Sciatic nerve (tissue), 2 donors: Measurements from ENCODE around the gene DRC1. TPM values are rescaled to one million over a fixed set of nuclear protein-coding genes. Genes with fewer than 3 reads are reported as not detected.
"Not testable (repeated sequence)": the region's sequence is repeated elsewhere in the genome, so short reads cannot be mapped to it uniquely, and the experiment has no call there.

Experiments used
- ATAC-seq: fragments of 200-7000 bp; cut with Tn5 transposase; one replicate; pipeline ENCODE4 v1.9.1; 2020; ENCODE audit warnings: mild to moderate bottlenecking, moderate library complexity
- DNase-seq: peaks from one replicate; pipeline ENCODE4 v3.0.0-alpha.2; 2020; ENCODE audit warnings: low spot score
- intact Hi-C: fragments of 100-400 bp; cut with DNase I; formaldehyde crosslinking; loops from one replicate; pipeline ENCODE4 v1.14.2; 2022
- total RNA-seq: library from RNA; stranded (reverse); fragmentation: NEBNext Ultra II Directional; extraction: Animal tissue kit (Norgen Biotek cat#: 25700); gene quantifications from one replicate; pipeline ENCODE4 v1.2.1, GENCODE V29; 2021
- donor health status: DM: no; HTN: no; CAD: no.
- donor health status: DM: no; HTN: no; CAD: no.

Gene DRC1
- 3.7 TPM for total RNA-seq

DNA sequence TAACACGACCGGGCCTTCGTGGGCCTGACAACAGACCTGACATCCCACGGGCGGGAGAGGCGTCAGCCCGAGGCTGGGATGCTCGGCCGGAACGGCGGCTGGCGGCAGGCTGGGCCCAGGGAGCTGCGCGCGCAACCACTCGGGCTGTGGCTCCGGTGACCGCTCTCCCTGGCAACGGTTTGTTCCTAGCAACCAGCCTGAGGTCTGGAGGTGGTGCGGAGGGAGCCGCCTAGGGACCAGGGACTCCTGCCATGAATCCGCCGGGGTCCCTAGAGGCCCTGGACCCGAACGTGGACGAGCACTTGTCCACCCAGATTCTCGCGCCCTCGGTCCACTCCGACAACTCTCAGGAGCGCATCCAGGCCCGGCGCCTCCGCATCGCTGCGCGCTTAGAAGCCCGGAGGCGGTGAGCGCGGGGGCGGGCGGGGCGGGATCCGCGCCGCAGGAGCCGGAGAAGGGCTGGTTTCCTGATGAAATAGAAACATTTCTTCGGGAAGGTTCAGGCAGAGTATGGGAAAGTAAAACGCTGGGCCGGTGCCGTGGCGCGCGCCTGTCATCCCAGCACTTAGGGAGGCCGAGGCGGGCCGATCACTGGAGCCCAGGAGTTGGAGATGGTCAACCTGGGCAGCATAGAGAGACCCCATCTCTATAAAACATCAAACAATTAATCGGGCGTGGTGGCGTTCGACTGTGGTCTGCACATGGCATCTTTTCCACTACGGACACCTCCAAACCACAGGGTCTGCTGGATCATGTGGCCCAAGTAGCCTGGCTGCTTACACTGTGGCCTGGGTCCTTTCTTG lies at the start of gene DRC1:
Gene DRC1 (plus strand): TSS at position 182 of the 803 bp plus-strand sequence. CDS start 70 bp downstream, at position 252.
- DNase-seq = peak; percentile 74
- intact Hi-C loops = no loop called here
- peak; percentile 79 for ATAC-seq

DNA sequence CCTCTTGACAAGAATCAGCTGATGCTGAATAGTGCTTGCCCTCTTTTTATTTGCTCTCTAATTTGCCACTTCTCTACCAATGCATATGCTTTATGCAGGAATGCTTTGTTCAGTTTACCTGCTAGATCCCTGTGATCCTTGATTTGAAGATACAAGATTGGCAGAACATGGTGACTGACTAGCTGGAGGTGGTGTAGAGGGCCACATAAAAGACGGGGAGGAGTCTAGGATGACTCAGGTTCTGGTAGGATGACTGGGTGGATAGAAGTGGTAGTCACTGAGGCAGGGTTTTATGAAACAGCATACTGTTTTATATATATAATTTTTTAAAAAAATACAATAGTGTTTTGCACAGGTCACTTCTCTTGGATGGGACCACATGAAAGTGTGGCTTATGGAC lies 48.8 kb upstream of the DRC1 start:
- no peak for ATAC-seq
- intact Hi-C loops = loop anchor here (10.0 kb wide), 1 partner anchor 112 kb away; no protein-coding TSS in a partner anchor
- DNase-seq = no peak

DNA sequence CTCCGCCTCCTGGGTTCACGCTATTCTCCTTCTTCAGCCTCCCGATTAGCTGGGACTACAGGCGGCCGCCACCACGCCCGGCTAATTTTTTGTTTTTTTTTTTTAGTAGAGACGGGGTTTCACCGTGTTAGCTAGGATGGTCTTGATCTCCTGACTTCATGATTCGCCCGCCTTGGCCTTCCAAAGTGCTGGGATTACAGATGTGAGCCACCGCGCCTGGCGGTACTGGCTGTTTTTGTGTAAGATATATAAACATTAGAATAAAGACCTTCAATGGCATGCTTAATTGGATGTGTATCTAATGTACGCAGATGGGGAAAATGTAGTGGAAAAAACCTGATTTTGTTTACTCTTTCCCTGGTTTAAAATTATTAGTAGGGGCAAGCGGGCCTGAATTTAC lies 47.3 kb upstream of the DRC1 start:
- intact Hi-C loops = loop anchor here (10.0 kb wide), 1 partner anchor 110 kb away; no protein-coding TSS in a partner anchor

DNA sequence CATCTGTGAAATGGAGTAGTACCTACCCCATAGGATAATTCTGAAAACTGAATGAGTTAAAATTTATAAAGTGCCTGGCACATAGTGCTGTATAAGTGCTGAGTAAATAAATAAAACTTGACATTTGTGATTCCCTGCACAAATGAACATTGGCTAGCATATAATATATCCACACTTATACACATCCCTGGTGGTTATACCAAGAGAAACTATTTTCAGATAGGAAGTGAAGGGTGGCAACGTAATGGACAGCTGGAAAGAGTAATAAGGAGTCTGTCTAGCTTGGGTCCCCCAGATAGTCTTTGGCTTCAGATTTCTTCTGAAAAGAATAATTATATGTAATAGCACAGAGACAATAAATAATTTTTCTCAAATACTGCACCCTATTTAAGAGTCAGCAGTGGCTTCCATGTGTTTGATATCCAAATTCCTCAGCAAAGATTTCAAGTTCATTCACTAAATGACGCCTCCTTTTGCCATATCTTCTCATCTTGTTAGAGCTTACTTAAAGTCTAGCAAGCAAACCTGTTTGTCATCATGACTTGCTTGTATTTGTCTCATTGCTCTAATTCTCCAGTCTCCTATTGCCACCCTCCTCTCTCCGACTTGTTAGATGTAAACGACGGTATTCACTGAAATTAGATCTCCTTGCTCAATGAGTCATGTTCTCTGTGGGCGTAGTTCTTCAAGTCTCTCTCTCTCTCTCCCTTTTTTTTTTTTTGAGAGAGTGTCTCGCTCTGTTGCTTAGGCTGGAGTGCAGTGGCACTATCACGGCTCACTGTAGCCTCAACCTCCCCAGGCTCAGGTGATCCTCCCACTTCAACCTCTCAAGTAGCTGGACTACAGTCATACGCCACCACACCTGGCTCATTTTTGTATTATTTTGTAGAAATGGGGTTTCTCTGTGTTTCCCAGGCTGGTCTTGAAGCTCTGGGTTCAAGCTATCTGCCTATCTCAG lies 46.4 kb upstream of the DRC1 start:
- ATAC-seq = no peak
- no peak for DNase-seq
- intact Hi-C loops = loop anchor here (10.0 kb wide), 1 partner anchor 109 kb away; no protein-coding TSS in a partner anchor

More for the DNA sequence above, 47.3 kb upstream of the DRC1 start:
- DNase-seq, ATAC-seq: not testable (repeated sequence)

DNA sequence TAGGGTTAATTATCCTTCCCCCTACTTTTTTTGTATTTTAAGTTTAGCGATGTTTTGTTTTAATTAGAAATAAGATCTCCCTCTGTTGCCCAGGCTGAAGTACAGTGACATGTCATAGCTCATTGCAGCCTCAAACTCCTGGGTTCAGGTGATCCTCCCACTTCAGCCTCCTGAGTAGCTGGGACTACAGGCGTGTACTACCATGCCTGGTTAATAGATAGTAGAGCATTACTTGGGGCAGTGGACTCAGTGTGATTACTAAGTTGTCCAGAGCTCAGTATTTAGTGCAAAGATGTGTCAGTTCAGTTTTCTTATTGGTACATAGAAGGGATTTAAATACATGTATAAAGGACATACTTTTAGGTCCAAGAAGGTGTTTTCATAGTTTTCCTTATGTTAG lies 45.6 kb upstream of the DRC1 start:
- no peak for ATAC-seq
- intact Hi-C loops = loop anchor here (10.0 kb wide), 1 partner anchor 109 kb away; no protein-coding TSS in a partner anchor
- DNase-seq = no peak

DNA sequence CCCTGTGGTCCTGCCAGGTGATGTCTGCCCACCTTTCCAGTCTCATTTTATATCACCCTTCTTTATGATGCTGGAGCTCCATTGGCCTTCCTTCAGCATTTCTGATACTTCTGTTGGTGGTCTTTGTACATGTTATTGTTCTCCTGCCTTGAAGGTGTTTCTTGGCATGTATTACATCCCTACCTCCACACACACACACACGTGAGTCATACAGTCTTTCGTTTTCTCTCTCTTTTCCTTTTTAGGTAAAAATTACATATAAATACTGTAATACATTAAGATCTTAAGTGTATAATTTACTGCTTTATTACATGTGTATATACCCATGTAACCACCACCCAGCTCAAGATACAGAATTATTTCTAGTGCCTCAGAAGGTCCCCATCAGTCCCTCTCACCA lies 44.9 kb upstream of the DRC1 start:
- intact Hi-C loops = loop anchor here (10.0 kb wide), 1 partner anchor 108 kb away; no protein-coding TSS in a partner anchor
- ATAC-seq (no peak), DNase-seq (no peak)

DNA sequence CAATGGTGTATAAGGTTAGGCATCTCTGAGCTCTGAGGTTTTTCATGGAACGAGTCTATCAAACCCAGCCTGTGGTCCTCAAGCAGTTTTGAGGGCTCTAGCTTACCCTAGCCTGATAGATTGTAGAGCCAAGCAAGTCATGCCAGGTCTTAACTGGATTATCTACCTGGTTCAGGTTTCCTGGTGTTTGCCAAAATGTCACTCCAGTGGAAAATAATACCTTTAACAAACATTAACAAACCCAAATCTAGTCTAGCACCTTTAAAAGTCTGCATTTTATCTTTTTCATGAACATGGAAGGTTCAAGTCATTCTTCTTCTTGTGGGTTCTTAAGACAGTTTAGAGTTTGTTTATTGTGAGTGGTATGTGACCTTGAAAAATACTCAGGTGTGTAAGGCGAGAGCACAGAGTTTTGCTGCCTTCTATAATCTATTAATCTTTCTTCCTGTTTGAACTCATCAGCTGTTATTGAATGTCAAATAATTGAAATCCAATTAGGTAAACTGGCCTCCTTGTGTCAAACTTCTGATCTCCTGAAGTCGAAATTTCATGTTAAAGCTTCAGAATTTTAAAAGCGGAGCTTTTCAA lies 41.7 kb upstream of the DRC1 start:
- no peak for ATAC-seq
- intact Hi-C loops = loop anchor here (10.0 kb wide), 1 partner anchor 105 kb away; no protein-coding TSS in a partner anchor

DNA sequence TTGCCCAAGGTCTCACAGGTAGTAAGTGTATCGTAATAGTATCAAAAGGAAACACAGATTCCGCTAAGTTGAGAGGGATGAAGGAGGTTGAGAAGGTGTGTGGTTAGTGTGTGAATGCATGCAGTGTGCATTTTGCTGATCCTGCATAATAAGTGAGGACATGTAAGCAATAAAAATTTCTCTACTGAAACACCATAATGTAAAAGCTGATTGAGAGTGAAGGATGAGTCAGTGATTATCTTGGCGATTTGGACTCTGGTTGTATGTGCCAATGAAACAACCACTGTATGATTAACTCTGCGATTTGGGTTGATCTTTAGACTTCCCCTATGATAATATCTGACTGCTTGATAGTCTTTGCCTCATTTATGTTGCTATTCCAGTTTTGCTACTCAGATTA lies 38.4 kb upstream of the DRC1 start:
- no peak for DNase-seq
- intact Hi-C loops = no loop called here
- no peak for ATAC-seq

More for the DNA sequence above, 41.7 kb upstream of the DRC1 start:
- DNase-seq = no peak

DNA sequence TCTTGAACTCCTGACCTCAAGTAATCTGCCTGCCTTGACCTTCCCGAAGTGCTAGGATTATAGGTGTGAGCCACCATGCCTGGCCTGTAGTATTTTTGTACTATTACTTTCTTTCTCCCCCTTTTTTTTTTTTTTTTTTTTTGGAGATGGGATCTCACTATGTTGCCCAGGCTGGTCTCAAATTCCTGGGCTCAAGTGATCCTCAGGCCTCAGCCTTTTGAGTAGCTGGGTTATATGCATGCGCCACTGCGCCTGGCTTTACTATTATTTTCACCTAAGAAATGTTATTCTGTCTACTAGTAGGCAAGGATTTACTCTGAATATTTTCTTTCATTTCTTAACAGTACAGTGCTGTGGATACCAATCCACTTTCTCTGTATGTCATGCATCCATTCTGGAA lies 37.8 kb upstream of the DRC1 start:
- intact Hi-C loops = no loop called here
- DNase-seq = no peak
- ATAC-seq = no peak

DNA sequence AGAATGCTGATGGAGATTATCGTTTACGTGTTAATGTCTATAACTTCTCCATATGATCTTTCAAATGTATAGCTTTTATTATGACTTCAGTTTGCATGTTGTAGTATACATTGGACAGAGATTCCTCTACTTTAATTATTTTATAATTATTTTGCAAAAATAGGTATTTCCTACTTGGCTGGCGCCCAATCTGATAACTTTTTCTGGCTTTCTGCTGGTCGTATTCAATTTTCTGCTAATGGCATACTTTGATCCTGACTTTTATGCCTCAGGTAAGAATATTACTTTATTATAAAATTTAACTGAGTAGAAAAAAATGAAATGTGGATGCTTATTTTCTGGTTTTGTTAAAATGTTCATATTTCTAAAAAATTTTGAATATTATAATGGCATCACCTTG lies 37.1 kb upstream of the DRC1 start:
- intact Hi-C loops = no loop called here
- DNase-seq (no peak), ATAC-seq (no peak)

DNA sequence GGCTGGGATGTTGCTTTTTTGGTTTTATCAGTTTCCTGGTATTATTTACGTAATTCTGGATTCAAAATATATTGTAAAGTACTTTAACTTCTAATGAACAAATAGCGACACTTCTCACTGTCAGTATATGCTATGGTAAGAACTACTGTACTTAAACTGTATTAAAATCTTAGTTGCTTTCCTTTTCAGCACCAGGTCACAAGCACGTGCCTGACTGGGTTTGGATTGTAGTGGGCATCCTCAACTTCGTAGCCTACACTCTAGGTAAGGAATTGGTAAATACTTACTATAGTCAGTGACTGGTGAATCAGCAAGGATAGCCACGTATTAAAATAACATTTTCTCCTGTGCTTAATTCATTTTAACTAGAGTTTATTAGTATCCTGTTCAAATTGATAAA lies 34.8 kb upstream of the DRC1 start:
- DNase-seq (no peak), ATAC-seq (no peak)
- intact Hi-C loops = no loop called here

DNA sequence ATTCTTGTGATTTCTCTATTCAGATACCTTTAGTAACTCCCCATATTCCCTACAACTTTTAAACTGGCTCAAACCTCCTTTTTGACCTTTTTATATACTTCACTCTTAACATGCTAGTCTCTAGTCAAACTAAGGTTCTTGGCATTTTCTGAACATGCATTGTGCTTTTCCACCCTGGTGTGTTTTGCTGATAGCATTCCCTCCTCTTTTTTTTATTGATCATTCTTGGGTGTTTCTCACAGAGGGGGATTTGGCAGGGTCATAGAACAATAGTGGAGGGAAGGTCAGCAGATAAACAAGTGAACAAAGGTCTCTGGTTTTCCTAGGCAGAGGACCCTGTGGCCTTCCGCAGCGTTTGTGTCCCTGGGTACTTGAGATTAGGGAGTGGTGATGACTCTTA lies 32.1 kb upstream of the DRC1 start:
- DNase-seq, intact Hi-C loops: not testable (repeated sequence)

DNA sequence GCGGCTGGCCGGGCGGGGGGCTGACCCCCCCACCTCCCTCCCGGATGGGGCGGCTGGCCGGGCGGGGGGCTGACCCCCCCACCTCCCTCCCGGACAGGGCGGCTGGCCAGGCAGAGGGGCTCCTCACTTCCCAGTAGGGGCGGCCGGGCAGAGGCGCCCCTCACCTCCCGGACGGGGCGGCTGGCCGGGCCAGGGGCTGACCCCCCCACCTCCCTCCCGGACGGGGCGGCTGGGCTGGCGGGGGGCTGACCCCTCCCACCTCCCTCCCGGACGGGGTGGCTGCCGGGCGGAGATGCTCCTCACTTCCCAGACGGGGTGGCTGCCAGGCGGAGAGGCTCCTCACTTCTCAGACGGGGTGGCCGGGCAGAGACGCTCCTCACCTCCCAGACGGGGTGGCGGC lies 30.8 kb upstream of the DRC1 start:
- intact Hi-C loops, DNase-seq, ATAC-seq: not testable (repeated sequence)

More for the DNA sequence above, 32.1 kb upstream of the DRC1 start:
- not testable (repeated sequence) for ATAC-seq

DNA sequence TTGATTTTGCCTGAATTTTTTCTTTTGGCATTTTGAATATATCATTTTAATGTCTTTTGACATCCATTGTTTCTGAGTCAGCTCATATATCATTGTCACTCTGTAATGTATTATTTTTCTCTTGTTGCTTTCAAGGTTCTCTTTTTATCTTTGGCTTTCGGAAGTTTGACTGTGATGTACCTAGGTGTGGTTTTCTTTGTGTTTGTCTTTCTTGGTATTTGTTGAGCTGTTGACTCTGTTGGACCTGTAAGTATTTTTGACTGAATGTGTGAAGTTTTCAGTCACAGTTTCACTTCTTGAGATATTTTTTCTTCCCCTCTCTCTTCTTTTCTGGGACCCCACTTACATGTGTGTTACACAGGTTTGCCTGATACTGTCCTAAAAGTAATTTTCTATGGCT lies 24.9 kb upstream of the DRC1 start:
- DNase-seq (no peak), ATAC-seq (no peak)
- intact Hi-C loops = no loop called here

DNA sequence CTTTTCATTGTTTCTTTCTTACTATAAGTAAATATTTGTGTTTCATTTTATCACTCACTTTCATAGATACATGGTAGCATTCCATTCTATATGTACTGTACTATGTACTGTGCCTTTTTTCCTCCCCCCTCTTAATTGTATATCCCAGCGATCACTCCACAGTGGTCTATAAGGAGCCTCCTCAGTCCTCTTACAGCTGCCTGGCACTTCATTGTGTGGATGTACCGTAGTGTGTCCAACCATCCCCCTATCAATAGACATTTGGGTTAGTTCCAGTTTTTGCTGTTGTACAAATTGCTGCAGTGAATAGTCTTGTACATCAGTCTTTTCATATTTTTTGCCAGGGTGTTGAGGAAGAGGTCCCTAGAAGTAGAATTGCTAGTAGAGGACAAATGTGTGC lies 21.4 kb upstream of the DRC1 start:
- DNase-seq (no peak), ATAC-seq (no peak)
- intact Hi-C loops = no loop called here

DNA sequence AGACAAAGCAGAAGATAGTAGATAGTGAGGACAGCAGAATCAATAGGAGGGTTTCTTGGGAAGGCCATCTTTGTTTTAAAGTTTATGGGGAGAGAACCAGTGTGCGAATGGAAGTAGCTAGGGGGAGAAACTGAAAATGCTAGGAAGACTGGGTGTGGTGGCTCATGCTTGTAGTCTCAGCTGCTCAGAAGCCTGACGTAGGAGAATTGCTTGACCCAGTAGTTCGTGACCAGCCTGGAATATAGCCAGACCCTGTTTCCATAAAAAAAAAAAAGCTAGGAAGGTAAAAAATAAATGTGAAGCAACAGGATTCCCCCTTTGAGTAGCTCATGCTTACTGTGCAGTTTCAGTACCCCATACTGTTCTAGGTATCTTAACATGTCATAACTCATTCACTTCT lies 19.2 kb upstream of the DRC1 start:
- ATAC-seq = peak; percentile 69
- intact Hi-C loops = no loop called here
- DNase-seq = no peak

DNA sequence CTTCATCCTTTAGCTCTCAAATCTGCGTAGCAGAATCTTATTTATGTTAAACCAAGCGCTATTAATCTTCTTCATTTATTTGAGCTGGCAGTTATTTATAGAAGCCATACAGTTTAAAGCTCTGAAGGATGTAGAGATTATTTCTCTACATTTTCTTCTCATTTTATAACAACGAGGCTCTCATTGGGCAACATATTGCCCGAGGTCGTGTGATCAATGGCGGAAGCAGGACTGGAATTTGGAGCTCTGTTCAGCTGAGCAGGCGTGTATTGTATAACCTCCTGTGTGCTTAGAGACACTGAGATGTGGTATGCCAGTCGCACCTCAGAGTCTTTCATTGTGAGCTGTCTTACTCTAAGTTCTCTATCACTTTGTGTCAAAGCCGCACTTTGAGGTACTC lies 17.5 kb upstream of the DRC1 start:
- intact Hi-C loops = no loop called here
- DNase-seq = no peak
- ATAC-seq = no peak

DNA sequence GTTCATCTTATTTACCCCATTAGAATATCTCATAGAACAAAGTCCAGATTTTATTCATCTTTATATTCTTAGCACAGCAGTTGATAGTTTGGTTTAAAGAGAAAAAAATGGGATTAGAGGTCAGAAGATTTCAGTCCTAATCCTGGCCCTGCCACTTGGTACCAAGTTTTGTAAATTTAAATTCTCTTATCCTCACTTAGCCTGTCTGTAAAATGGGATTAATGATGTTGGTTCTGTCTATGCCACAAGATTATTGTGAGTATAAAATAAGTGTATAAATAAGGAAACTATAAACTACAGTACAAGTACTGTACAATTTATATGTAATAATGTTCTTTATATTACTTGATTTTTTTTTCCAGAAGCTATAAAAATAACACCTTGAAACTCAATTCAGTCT lies 17.1 kb upstream of the DRC1 start:
- intact Hi-C loops = no loop called here
- no peak for ATAC-seq
- DNase-seq = no peak

DNA sequence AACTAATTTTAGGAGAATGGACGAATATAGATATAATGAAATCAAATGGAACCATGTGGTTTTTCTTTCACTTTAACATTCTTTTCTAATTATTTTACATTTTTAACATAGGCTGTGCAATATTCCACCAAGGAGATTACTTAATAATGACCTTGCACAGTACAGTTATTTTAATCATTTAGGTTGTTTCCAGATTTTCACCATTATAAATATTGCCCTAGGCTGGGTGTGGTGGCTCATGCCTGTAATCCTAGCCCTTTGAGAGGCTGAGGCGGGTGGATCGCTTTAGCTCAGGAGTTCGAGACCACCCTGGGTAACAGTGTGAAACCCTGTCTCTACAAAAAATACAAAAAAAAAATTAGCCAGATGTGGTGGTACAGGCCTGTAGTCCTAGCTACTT lies 14.5 kb upstream of the DRC1 start:
- intact Hi-C loops = no loop called here
- ATAC-seq = no peak
- no peak for DNase-seq
